GM21360 (cell line): ENCODE data around the gene RASA3.
A peak's percentile ranks its signal among the peaks of the same experiment; 100 is the strongest.

Experiments
- ATAC-seq: cut with Tn5 transposase; IDR thresholded peaks from one replicate; pipeline ENCODE4 v1.9.1; 2021; ENCODE audit warnings: mild to moderate bottlenecking, moderate library complexity; ENCODE audit not compliant: unreplicated experiment

Gene RASA3

DNA sequence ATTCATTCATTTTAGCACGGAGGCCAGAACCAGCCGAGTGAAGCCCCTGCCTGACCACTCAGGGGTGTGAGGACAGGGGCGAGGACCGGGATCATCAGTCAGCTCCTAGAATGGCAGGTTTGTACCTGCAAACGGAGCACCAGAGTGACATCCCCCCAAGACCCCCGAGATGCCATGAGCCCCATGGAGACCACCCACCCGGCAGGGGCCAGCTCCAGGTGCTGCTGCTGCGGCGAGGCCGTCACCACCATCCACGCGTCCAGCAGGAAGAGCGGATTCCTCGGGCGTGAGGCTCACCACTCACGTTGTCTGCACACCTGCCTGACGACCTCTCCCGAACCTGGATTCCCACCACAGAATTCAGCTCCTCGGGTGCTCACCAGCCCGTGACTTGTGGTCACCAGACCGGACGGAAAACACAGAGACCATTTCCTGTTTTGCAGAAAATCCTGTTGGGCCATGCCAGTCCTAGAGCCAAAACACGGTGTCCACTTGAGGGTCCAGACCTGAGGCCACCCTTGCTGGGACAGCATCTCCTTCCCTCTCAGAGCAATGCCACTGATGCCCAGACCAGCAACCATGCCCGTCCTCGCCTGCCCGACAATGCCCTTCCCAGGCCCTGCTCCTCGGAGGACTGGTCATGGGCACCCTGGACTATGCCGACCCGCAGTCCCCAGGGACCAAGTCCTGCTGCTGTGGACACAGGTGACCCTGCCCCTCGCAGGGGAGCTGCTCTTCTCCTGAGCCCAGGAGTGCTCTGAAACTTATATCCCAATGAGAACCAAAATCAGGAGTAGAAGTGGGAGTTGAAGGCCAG lies 74.2 kb downstream of the RASA3 start:
- no peak for ATAC-seq

DNA sequence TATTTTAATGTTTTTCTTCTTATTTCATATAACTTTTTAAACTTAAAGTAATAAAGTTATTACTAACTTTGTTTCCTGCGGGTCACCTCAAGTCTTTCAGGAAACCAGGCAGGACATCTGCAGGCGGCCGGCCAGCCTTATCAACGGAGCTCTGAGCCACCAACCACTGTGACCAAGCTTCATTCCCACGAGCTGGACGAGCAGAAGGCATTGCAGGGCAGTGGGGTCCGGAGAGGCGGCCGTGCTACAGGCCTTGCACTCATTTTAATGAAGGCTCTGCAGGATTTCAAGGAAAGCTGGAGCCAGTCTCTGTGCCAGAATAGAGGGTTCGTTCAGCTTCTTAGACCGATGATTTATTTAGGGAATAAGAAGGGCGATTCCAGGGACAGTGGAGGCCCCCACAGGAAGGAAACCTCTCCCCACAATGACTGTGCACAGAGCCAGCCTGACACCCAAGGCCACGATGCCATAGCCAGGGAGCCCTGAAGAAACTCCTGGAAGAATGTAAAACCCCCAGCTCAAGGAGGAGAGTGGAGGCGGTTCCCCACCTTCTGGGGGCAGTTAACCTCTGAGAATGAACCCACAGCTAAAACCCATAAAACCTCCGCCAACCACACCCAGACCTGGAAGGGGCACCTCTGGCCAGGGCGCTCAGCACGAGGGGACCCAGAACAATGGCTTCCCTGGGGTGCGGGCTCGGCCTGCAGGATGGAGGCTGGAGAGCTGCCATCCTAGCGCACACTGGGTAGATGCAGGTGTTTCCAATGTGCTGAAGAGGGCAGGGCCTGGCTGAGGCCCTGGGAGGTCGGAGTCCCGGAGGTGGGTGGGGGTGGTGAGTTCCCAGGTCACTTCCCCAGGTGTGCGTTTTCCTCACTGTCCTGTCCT lies 75.0 kb downstream of the RASA3 start:
- ATAC-seq = no peak

DNA sequence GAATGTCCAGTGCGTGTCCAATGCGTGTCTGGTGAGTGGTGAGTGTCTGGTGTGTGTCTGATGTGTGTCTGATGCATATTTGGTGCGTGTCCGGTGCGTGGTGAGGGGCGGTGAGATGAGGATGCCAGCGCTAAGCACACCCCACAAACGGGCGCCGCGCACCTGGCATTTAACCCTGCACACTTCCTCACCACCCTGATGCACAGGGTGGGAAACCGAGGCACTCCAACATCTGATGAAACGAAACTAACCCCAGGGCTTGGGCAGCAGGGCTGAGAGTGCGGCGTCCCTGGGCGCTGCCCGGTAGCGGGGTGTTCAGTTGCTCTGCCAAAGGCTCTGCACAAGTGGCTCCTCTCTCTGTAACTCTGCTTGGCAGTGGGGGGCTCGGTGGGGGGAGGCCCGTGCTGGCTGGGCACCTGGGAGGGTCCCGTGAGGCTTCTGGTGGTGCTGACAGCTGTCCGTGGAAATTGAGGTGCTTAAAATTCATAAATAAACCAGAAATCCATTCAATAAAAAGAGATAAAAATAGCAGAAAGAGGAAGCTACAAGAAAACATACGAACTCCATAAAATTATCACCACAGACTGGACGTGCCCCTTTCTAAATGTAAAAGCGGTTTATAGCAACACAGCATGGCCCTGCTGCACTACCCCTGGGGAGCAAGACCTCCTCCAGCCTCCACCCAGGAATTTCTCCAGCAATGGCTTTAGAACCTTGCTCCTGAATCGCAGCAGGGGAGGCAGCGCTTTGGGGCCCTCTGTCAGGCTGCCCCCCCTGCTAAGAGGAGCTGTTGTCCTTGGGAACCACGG lies 76.0 kb downstream of the RASA3 start:
- no peak for ATAC-seq

DNA sequence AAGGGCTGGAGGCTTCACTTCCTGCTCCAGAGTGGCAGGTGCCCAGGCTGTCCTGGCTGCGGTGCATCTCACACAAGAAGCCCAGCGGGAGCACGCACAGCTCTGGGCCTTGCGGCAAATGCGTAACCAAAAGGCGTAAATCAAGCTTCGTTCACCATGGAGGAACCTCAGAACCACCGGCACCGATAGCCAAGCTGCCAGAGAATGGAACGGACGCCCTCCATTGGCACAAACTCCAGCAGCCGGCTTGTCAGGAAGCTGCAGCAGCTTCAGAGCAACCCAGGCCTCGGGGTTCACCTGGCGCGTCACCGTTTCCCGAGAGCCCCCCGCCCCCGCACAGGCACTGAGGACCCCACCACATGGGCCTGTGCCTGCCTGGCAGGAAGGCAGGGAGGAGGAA lies 76.7 kb downstream of the RASA3 start:
- ATAC-seq = no peak

DNA sequence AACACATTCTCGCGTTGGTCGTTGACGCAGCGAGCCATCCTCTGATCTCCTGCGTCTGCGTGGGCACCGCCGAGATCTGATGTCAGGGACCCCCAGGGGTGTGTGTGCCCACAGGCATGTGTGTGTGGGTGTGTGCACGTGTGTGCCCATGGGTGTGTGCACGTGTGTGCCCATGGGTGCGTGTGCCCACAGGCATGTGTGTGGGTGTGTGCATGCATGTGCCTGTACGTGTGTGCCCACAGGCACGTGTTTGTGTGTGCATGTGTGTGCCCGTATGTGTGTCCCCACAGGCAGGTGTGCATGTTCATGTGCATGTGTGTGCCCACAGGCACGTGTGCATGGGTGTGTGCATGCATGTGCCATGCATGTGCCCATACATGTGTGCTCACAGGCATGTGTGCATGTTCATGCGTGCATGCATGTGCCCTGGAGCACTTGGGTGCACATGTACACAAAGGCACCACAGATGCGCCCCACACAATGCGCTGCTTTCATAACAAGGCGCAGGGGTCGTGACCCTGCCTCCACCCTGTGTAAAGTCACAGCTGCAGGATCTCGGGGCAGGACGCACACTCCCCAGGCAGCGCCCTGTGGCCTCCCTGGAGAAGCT lies 77.5 kb downstream of the RASA3 start:
- no peak for ATAC-seq

DNA sequence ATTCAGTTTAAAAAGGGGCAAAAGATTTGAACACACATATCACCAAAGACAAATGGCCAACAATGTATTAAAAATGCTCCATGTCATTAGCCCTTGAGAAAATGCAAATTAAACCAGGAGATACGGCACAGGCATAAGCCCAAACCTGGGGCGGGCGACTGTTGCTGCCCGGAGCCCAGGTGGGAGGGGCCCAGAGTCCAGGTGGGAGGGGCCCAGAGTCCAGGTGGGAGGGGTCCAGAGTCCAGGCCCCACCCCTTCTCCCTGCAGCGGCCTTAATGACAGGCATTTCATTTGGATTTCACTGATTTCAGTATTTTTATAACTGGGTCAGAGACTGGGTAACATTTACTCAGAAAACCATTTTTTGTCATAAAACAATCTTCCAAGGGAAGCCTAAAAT lies 78.2 kb downstream of the RASA3 start:
- ATAC-seq = no peak

DNA sequence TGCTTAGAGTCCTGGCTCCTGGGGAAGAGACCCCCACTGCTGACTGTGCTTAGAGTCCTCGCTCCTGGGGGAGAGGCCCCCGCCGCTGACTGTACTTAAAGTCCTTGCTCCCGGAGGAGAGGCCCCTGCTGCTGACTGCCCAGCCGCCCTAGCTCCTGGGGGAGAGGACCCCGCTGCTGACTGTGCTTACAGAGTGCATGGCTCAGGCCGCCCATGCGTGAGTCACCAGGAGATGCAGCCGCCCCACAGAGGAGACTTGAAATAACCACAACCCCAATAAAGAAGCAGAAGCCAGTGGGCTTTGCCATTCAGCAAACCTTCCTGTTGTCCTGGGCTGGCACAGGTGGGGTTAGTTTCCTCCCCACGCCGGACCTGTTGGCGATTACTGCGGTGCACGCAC lies 79.4 kb downstream of the RASA3 start:
- no peak for ATAC-seq

DNA sequence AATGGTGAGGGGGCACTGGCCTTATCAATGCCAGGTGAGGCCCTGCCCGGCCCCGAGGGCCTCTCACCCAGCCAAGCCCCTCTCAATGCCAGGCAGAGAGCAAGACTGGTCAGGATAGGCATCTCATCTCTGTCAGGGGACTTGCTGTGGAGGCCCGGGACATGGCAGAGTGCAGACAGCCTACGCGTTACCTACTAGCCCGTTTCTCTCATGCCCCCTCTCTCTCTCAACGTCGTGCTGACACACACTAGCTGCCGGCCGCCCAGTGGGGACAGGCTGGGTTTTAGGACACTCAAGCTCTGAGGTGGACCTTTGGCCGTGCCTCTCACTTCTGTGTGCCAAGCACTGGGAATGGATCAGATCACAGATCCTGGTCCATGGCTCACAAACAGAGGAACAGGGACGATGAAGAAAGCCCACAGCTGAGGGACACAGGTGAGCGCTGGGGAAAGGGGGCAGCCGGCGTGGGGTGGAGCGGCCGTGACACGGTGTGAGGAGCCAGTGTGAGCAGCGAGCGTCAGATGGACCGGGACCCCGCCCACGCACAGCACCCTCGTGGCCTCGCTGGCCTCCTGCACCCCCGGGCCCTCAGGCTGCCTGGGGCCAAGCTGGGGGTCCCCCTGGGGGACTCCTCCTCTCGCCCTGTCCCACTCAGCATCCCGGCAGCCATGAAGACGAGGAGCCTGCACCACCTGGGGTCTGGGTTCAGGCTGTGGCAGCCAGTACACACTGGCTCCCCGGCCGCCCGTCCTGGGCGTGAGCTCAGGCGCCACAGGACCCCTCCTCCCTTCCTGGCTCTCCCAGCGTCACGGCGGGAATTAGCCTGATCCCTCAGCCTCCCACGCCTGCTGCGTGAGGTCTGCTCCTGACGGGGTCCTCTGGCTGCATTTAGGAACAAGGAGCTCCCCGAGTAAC lies 81.6 kb downstream of the RASA3 start:
- ATAC-seq = no peak

DNA sequence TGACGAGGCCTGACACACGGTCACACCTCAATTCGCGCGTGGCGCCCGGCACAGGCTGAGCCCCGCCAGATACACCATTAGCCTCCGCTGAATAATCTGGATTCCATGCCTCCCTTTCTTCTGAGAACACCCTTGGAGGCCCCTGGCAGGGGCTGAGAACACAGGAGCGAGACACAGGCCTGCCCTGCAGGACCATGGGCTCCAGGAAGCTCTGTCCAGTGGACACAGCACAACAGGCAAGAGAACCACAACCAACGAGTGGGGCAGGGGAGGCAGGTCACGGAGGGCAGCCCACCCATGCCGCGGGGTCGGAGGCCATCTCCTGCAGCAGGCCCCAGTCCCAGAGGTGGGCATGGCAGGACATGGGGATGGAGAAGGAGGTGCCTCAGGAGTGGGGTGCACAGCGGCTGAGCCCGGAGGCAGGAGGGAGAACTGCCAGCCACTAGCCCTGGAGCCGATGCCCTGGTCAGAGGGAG lies 82.8 kb downstream of the RASA3 start:
- no peak for ATAC-seq

DNA sequence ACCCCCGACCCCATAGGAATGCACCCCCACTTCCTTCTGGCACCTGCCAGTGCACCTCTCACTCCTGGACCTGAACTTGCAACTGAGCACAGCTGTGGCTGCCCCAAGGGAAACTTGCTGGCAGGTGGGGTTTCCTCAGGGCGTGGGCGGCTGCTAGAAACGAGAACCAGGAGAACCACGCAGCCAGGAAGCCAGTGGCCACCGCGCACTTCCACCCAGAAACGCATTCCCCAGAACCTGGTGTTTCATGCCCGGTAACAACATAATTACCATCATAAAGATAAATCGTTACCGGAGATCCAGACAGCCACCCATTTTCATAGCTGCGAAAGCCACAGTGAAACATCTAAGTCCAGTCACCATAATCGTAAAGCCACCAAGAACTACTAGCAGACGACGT lies 83.4 kb downstream of the RASA3 start:
- ATAC-seq = peak; percentile 42

DNA sequence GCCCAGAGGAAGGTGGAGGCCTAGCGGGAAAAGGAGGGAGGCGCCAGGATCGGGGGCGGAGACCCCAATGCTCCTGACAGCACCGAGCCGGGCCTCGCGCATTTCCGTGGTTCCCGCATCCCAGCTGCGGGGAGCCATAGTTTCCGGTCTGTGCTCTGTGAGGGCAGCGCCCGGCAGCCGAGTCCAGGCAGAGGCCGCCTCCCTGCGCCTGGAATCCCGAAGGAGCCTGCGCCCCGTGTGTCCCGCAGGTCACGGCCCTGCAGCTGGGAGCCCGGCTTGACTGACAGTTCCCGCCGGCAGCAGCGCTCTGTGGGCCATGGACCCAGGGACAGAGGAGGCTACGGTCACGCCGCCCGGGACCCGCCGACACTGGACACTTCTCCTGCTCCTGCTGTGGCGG lies 84.0 kb downstream of the RASA3 start:
- ATAC-seq = no peak

DNA sequence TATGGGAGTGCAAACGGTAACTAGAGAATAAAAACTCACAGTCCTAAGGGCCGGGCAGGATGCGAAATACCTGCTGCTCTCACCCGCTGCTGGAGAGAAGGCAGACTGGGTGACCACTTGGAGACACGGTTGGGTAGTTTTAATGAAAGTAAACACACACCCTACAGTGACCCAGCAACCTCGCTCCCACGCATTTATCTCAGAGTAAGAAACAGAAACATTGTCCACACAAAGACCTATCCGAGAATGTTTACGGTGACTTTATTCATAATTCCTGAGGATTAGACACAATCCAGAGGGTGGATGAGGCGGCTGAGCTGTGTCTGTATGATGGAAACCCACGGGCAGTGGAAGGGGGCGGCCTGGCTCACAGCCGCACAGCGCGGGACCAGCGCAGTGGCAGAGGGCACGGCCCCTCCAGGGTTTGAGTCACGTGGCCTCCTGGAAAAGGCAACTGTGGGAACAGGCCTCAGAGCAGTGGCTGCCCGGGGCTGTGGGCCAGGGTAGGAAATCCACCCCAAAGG lies 85.0 kb downstream of the RASA3 start:
- peak; percentile 82 for ATAC-seq

DNA sequence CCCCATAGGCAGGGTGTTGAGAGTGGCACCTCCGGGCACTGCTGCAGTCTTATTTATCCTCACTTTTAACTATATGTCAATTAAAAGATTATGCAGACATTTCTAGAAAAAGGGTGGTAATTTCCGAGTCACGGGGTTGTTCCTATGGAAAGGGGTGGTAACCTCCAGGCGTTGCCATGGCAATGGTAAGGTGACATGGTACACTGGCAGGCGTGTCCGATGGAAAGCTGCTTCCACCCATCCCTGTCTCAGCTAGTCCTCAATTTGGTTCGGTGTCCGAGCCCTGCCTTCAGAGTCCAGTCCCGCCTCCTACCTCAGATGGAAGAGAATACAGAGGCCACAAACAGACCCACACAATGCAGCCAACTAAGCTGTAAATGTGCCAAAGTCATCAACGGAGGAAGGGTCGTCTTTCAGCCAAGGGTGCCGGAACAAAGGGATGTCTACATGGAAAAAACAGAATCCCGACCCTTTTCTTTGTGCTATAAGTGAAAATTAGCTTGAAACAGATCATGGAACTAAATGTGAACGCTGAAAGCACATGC lies 85.9 kb downstream of the RASA3 start:
- ATAC-seq = no peak

DNA sequence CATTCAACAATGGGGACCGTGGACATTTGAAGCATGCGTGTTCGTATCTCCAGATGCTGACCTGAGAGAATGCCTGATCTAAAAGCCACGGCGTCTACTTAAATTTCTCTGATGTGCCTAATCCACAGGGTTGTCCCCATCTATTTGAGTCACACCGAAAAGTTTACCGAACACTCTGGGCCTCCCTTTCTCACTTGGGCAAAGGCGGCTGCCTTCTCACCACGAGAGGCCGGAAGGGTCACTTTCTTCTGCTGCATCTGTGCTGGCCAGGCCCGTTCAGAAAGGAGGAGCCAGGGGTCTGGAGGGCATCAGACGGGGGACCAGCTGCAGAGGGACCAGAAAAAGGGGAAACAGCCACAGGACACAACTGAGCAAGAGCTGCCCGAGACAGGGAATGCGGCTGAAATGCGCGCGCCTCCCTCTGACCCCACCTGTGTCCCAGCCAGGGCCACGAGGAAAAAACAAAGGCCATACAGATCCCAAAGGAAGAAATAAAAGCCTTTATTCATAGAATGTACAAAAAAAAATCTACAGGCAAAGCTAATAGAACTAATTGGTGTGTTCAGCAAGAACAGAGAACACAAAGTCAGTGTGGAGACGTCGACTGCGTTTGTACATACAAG lies 87.2 kb downstream of the RASA3 start:
- no peak for ATAC-seq

DNA sequence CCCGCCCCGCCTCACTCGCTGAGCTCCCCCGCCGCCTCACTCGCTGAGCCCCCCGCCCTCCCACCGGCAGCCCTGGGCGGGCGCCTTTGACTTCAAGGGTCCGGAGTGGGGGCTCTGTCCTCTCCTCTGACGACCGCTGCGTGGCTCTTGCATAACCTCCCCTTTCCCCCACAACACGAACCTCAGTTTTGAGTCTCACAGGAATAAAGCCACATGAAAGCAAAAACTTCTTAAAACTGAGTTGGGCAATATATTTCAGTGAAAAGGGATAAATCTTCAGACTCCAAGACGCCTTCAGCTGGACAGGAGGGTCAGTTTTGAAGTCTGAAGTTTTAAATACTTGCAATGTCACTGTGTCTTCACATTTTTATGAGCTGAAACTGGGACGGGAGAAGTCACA lies 87.9 kb downstream of the RASA3 start:
- ATAC-seq = no peak

DNA sequence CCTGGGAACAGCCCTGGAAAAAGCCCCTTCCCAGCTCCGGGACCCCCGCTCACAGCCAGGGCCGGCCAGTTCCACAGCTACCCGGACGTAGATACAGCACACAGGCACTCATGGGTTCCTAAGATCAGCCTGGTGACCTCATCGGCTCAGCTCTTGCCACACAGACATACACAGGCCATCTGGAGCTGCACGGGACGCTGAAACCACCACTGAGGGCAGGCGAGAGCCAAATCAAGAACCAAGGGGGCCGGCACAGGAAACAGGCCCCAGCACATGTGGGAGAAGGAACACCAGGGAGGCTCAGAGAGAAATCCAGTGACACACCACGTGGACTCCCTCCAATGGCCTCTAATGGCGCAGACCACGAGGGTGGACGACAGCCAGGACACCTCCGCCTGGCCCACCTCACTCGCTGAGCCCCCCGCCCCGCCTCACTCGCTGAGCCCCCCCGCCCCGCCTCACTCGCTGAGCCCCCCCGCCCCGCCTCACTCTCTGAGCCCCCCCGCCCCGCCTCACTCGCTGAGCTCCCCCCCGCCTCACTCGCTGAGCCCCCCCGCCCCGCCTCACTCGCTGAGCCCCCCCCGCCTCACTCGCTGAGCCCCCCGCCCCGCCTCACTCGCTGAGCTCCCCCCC lies 88.9 kb downstream of the RASA3 start:
- ATAC-seq = peak; percentile 39

DNA sequence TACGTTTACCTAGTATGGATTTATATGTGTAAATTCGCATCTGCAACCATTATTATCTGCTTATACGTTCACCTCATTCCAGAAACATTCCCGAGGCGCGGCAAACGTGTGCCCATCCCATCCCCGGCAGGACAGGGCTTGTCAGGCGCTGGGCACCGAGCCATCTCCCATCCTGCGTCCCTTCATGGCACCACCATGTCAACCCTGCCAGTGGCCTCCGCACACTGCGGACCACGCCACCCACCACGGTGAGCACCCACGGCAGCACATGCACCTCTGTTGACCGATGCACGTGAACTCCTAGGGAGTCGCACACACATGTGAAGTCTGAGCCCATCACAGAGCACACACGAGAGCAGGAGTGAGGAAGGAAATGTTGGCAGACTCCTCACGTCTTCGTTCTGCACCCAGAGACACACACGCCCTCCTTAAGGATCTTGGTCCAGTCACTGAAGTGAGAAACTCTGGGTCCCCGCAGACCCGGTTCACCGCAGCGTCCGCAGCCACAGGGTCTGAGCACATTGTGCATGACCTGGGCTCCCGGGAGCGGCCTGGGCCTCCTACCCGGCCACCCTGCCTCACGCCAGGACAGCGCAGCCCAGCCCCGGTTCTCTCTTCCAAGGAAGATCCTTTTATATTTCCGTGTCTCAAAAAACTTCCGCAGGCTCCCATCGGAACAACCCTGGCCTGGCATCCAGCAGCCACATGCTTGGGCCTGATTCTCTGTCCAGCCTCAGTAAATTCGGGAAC lies 90.2 kb downstream of the RASA3 start:
- ATAC-seq = no peak

DNA sequence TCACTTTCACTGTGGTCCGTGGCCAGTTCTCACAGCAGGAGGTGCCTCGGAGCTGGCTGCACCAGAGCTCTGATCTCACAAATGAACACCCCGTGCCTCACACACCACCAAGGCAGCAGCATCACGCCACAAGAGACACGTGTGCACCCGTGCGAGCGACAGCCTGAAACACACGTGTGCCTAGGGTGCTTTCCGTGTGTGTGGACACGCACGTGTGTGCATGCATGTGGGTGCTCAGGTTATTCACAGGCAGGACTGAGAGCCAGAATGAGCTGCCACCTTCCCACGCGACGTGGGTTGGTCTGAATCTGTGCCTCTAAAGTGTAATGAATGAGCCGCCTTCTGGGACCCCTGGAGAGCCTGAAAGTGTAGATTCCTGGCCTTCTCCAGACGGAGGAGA lies 90.9 kb downstream of the RASA3 start:
- ATAC-seq = no peak
